HG02798 (cell line): Measurements from ENCODE around the gene ZNF326.

ENCODE experiments used
- ATAC-seq: cut with Tn5 transposase; IDR thresholded peaks from one replicate; pipeline ENCODE4 v1.9.1; 2021; ENCODE audit warnings: mild to moderate bottlenecking; ENCODE audit not compliant: unreplicated experiment, poor library complexity

Gene ZNF326, protein sequence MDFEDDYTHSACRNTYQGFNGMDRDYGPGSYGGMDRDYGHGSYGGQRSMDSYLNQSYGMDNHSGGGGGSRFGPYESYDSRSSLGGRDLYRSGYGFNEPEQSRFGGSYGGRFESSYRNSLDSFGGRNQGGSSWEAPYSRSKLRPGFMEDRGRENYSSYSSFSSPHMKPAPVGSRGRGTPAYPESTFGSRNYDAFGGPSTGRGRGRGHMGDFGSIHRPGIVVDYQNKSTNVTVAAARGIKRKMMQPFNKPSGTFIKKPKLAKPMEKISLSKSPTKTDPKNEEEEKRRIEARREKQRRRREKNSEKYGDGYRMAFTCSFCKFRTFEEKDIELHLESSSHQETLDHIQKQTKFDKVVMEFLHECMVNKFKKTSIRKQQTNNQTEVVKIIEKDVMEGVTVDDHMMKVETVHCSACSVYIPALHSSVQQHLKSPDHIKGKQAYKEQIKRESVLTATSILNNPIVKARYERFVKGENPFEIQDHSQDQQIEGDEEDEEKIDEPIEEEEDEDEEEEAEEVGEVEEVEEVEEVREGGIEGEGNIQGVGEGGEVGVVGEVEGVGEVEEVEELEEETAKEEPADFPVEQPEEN

DNA sequence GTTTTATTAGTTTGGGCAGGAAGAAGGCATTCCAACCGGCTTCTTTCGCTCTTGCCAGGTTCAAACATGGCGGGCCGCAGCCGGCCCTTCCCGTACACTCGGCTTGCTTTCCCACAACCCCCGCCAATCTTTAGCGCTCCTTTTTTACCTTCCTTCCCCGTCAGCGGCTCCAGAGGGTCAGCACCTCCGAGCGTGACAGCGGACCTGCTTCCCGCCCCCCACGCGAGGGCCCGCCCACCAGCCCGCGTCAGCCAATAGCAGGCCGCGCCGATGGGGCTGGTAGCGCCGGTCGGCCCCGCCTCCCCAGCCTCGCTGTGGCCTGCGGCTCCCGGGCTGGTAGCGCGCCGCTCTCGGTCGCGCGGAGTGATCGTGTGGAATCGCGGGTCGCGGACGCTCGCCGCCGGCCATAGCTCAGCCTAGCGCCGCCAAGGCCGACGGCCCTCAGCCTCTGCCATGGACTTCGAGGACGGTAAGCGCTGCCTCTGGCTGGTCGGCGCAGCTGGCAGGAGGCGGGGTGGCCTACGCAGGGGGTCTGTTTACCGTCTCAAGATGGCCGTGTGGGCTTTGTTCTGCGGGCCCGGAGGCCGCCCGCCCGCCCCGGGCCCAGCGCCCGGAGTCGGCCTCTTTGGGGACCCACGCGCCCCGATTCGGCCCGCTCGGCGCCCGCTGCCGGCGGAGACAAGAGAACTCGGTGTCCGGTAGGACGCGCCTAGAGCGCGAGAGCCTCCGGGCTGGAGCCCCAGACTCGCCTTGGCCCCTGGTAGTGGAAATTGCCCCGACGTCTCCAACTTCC is at the start of gene ZNF326:
Gene ZNF326 (plus strand): TSS at position 306 of the 793 bp plus-strand sequence. CDS start 148 bp downstream, at position 454.
- peak; percentile 97 for ATAC-seq

DNA sequence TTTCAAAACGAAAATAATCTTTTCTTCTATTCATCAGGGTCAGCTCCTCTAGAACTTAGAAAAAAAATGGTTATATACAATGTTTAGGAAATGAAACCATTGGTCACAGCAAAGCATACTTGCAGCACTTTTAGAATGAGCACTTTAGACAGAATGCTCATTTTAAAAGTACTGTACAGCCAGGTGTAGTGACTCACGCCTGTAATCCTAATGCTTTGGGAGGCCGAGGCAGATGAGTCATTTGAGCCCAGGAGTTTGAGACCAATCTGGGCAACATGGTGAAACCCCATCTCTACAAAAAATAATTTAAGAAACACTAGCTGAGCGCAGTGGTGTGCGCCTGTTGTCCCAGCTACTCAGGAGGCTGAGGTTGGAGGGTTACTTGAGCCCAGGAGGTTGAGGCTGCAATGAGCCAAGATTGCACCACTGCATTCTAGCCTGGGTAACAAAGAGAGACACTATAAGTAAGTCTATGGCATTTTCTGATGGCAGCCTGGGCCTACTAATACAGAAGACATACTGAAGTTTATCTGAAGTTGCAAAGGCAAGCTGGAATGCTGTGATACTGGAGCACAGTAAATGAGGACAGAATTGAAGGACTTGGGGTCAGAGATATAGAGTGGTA is 48.9 kb upstream of the ZNF326 start:
- ATAC-seq, result peak; percentile 88

DNA sequence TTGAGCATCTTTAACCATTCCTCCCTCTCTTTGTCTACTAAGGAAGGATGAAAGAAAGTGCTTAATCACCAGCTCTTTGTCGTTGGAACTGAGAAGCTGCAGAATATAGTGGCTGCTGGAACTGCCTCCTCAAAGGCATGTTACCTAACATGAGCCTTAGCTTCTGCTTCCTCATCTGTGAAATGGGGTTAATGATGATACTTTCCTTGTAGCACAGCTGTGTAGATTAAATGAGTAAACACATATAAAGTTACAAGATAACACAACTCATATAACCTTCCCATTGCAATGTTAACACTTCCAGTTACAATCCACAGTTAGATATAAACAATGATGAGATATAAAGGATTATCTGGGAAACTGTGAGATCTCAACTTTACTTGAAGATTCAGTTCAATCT is 48.4 kb upstream of the ZNF326 start:
- ATAC-seq, result no peak

DNA sequence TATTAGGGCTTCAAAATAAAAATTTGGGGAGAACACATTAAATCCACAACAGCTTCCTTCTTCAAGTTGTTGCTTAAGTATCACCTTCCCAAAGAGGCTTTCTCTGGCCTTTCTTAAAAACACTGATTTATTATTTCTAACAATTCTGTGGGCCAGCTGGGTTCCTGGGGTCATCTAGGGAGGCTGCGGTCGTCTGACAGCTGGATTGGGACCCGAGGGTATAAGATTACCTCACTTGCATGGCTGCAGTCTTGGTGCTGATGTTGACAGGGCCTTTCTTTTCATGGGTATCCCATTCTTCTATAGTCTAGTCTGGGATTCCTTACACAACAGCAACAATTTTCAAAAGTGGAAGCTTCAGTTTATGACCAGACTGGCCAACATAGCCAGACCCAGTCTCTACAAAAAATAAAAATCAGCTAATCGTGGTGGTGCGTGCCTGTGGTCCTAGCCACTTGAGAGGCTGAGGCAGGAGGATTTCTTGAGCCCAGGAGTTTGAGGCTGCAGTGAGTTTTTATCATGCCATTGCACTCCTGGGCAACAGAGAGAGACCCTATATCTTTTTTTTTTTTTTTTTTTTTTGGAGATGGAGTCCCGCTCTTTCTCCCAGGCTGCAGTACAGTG is 46.1 kb upstream of the ZNF326 start:
- no peak for ATAC-seq

DNA sequence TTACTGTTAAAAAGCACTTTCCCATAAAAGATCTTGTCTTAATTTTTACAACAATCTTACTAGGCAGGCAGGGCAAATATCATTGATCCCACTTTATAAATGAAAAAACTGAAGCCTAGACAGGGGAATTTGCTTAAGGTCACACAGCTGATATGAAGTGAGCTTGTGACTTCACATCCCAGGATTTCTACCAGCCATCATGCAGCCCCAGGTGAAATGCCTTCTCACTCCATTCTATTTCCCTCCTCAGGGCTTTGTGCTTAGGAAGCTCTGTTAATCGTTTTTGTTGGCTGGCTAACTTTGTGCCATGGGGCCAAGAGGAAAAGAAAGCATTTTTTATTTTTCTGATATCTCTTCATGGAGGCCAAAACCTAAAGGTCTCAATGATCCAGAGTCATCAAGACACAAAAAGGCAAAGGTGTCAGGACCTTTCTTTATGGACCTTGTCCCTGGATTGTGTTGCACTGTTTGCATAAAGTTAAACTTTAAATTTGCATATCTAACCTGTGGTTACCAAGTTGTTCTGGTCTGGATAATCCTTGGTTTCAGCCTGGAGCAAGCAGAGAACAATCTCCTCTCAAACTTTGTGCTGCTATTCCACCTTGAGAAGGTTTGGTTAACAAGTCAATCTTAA is 44.8 kb upstream of the ZNF326 start:
- no peak for ATAC-seq

DNA sequence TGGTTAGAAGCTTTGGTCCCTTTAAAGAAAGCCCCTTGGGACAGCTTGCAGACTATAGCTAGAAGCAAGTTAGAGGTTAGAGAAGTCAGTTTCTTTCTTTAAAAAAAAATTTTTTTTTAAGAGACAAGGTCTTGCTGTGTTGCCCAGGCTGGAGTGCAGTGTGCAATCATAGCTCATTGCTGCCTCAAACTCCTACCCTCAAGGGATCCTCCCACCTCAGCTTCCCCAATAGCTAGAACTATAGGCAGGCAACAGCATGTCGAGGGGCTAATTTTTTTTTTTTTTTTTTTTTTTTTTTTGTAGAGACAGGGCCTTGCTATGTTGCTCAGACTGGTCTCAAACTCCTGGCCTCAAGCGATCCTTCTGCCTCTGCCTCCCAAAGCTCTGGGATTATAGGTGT is 44.2 kb upstream of the ZNF326 start:
- no peak for ATAC-seq

DNA sequence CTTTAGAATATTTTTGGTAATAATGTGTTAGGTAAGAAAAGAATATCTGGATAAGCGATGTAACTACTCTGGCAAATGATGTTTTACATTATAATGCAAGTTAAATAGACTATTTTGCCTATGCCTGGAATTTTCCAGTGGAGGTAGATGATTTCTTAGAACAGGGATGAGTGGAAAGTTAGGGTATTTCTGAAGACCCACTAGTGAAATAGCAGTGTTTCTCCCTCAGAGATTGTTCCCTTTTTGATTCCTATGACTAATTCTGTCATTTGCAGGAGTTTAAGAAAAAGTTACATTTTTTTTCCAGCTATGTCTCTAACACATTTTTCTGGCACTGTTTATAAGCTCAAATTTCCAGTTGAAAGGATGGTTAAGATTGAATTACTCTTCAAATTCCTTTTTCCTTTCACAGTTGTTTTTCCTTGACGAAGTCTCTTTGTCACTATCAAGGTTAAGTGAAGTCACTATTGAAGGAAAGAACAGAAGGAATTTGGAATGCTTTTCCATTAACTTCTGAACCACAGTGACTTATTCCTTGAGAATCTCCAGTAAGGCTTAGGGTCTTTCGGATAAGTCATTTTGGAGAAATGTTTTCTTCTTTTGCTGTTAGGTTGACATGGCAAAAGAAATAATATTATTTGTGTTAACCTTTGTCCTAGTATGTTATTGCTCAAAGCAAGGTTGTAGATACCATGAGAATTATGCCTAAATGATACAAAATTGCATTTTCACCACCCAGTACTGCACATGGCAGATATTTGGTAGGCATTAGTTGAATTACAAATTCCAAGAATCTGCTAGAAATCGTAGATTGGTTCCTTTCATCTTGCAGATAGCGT is 42.9 kb upstream of the ZNF326 start:
- no peak for ATAC-seq

DNA sequence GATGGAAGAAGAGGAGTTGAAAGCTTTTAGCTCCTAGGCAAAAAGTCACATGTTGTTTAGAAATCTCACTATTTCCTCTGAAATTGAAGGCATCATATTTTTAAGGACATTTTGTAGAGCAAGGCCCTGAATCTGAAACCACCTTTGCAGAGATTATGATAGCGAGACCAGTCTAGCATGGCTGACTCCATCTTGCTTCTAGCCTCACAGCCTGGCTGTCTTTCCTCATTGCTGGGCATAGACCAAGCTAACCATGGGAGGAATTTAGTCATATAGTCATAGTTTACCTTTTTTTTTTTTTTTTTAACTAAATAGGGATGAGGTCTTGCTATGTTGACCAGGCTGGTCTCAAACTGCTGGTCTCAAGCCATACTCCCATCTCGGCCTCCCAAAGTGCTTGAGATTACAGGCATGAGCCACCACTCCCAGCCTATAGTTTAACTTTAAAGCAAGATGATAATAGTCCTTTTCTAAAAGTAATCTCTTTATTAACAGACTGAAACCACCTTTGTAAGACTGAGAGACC is 42.2 kb upstream of the ZNF326 start:
- no peak for ATAC-seq

DNA sequence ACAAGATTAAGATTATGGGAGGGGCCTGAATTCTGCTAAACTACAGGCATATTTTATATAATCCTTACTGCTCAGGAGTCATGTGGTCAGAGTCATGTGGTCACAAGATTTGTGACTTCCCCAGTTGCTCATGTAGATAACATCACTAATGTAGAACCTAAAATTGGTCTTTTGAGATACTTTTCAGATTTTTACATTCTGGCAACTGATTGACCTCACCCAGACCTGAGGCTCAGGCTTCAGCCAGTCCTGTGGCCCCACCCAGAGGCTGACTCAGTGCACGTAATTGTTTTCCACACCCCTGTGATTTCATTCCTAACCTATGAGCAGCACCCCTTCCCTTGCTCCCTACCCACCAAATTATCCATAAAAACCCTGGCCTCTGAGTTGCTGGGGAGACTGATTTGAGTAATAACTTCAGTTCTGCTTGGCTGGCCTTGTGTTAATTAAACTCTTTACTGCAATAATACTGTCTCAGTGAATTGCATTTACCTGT is 41.7 kb upstream of the ZNF326 start:
- ATAC-seq, result peak; percentile 53

DNA sequence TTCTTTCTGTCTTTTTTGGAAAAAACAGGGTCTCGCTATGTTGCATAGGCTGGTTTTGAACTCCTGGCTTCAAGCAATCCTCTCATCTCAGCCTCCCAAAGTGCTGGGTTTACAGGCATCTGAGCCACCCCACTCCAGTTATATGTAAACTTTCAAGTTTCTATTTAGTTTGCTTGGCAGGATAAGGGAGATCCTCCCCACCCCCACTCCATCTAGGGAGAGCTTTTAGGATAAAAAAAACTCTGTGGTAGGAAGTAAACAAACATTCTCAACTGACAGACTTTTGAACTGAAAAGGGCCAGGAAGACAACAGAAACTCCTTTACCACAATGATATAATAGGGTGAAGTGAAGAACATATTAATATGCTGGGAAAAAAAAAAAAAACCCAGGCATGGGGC is 41.0 kb upstream of the ZNF326 start:
- ATAC-seq, result no peak

DNA sequence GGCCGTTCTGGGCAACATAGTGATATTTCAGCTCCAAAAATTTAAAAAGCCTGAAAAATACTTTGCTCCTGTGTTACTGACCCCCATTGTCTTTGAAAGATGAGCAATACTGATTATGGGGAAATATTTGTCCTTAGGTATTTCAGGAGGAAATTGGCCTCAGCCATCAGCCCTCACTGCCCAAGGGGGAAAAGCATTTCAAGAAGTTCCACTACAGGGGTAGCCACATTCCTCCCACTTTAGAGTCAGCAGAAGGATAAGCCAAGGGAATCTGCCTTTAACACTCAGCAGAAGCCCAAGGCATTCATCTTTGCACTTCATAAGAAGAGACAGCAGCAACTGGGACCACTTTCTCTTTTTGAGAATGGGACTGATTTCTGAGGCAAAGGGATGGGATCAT is 40.5 kb upstream of the ZNF326 start:
- ATAC-seq, result no peak

DNA sequence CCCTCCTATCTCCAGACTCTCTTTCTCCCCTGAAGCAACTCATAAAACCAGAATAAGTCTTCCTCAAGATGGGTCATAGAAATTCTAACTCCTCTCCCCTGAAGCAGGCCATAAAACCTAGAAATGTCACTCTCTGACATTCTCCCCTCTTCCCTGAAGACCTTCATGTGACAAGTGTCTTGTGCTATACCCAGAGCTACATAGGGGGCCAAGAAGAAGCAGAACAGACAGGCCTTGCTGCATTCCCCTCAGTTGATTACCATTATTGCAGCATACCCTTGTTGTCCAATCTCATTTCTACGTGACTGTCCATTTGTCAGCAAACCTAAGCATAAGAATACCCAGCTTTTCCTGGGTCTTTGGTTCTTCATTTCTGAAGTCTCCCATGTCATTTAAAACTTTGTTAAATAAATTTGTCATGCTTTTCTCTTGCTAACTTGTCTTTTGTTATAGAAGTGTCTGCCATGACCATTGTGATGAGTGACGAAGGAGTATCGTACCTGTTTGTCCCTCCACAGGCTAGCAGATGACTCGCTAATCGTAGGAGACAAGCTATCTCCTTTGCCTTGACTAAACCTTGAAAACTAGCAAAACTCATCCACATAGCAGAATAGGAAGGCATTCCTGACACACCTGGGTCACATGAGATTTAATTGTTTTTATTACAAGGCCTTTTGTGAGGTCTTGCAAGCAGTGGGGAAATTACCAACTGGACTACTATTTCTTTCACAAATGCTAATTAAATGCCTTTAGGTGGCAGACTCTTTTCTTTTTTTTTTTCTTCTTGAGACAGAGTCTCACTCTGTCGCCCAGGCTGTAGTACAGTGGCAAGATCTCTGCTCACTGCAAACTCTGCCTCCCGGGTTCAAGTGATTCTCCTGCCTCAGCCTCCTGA is 39.4 kb upstream of the ZNF326 start:
- no peak for ATAC-seq

DNA sequence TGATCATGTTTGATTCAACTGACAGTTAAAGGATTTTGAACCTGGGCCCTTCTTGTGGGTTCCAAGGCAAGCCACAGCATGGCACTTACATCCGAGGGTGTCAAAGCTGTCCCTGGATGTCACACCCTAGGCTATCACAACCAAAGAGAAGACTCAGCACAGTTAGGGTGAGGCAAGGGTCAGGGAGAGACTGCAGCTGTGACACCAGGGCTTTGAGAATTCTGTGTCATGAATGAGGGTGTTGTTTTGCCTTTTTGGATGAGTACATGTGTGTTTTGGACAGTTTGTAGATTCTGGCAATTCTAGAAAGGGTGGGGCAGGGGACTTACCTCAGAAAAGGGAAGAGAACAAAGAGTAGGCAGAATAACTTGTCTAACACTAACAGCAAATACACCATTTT is 37.8 kb upstream of the ZNF326 start:
- no peak for ATAC-seq

DNA sequence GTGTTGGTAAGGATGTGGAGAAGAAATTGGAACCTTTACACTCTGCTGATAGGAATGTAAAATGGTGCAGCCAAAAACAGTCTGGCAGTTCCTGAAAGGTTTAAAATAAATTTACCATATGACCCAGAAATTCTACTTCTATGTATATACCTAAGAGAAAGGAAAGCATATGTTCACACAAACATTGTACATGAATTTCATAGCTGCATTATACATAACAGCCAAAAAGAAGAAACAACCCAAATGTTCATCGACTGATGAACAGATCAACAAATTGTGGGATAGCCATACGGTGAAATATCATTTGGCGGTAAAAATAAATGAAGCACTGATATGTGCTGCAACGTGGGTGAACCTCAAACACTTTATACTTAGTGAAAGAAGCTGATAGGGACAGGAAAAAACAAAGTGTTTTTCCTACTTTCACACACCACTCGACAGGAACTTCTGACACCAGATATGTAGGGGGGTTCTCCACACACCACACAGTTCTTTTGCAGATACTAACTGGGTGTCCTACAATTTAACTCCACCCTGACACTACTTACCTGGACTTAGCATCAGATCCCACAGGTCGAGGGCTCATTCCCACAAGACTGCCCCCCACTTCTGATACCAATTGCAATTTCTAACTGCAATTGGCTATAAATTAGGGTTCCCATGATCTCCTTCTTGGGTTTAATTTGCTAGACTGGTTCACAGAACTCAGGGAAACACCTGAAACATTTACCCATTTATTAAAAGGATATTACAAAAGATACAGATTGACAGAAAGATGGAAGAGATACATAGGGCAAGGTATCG is 35.9 kb upstream of the ZNF326 start:
- ATAC-seq, result no peak

DNA sequence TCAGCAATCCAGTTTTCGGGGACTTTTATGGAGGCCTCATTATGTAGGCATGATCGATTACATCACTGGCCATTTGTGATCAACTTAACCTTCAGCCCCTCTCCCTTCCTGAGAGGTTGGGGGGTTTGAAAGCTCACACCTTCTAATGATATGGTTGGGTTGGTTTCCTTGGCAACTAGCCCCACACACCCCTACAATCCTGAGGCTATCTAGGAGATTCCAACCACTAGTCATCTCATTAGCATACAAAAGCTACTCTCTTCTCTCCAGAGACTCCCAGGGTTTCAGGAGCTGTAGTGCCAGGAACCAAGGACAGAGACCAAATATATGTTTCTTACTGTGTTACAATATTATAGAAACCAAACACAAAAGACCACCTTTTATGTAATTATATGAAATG is 35.2 kb upstream of the ZNF326 start:
- no peak for ATAC-seq

DNA sequence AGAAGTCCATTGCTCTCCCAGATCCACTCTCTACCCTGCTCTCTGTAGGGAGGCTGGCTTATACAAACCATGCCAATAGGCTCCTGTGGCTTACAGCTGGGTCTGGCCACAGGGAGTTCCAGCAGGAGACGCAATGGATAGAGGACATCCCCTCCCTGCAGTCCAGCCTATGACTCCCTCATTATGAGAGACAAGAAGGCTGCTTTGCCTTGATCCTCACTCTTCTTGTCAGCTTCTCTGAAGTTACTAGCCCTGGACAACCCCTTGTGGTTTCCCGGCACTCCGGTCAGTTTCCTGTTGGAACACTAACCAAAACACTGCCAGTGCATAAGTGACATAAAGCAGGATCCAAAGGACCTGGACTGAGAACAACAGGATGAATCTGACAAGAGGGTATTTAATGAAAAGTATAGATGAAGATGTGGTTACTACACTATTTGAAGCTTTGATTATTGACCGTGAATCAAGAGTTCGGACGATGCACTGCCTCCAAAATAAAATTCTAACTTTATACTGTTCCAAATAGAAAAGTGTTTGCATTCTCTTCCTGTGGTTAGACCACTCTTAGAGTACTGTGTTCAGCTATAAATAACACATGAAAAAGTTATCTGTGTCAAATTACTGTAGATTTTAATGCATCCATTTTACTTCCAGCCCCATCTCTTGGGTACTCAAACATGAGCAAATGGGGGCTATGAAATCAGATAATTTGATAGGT is 32.7 kb upstream of the ZNF326 start:
- no peak for ATAC-seq
